ENCODE measurements around the gene TSEN2. TPM values are rescaled to one million over a fixed set of nuclear protein-coding genes. Genes with fewer than 3 reads are reported as not detected.
A peak's percentile ranks its signal among the peaks of the same experiment; 100 is the strongest.
"Not testable (repeated sequence)": the region's sequence is repeated elsewhere in the genome, so short reads cannot be mapped to it uniquely, and the experiment has no call there.

Gene TSEN2
- total RNA-seq, 1 experiment from 2014 or later = 22.0 TPM

DNA sequence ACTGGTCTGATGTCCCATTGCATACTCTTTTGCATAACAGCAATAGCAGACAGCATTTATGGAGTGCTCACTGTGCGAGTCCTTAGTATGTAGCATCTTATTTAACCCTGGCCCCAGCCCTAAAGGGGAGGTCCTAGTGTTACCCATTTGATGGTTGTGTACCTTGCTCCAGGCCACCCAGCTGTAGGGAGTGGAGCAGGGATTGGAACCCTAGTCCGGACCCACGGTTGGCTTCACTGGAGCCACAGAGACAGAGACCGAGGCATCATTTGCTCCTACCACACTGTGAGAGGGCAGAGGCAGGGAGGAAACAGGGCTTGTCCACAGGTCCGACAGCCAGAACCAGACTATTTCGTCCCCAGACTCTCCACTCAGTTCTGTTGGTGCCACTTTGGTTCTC is 16.0 kb upstream of the TSEN2 start:
- Histone ChIP-seq H3K27ac (ENCODE audit: low read length) (peak overlapping the region; percentile 69), H3K4me3 (ENCODE audit: low read depth in 2 of 2, low read length in 2 of 2) (no peak overlapping the region), H3K36me3 (ENCODE audit: control insufficient read depth, insufficient read depth, low read length) (no peaks in the 10 kb centered on the region), H3K4me1 (ENCODE audit: control insufficient read depth, insufficient read depth, low read length) (peaks cover 11% of the 10 kb centered on the region), H3K9me3 (ENCODE audit: control insufficient read depth, insufficient read depth, low read depth, low read length) (no peaks in the 10 kb centered on the region), H3K27me3 (ENCODE audit: control insufficient read depth, insufficient read depth, low read length) (no peaks in the 10 kb centered on the region)
- in situ Hi-C loops (cut with HindIII; ENCODE audit: low pct_unique_long_range_greater_than_20kb, low sequenced_read_pairs) = no loop called here
- no TSS peak for BruUV-seq (replicated peaks)
- POLR2A ChIA-PET = no interaction called here
- intact Hi-C loops (cut with micrococcal nuclease; ENCODE audit: unreplicated experiment) = no loop called here
- TF ChIP-seq, protein P1, sequence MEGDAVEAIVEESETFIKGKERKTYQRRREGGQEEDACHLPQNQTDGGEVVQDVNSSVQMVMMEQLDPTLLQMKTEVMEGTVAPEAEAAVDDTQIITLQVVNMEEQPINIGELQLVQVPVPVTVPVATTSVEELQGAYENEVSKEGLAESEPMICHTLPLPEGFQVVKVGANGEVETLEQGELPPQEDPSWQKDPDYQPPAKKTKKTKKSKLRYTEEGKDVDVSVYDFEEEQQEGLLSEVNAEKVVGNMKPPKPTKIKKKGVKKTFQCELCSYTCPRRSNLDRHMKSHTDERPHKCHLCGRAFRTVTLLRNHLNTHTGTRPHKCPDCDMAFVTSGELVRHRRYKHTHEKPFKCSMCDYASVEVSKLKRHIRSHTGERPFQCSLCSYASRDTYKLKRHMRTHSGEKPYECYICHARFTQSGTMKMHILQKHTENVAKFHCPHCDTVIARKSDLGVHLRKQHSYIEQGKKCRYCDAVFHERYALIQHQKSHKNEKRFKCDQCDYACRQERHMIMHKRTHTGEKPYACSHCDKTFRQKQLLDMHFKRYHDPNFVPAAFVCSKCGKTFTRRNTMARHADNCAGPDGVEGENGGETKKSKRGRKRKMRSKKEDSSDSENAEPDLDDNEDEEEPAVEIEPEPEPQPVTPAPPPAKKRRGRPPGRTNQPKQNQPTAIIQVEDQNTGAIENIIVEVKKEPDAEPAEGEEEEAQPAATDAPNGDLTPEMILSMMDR (IDR thresholded peaks at IDR 0.05) = no peak
- TF ChIP-seq TCF7L2 (IDR thresholded peaks at IDR 0.05; ENCODE audit: low read depth, low read length) (no peak), SIN3A (IDR thresholded peaks at IDR 0.05; ENCODE audit: borderline replicate concordance, insufficient read depth, low read depth, low read length) (no peak), POLR2AphosphoS5 (IDR thresholded peaks at IDR 0.05; ENCODE audit: low read depth, low read length) (no peak)
- TF ChIP-seq, protein P2, sequence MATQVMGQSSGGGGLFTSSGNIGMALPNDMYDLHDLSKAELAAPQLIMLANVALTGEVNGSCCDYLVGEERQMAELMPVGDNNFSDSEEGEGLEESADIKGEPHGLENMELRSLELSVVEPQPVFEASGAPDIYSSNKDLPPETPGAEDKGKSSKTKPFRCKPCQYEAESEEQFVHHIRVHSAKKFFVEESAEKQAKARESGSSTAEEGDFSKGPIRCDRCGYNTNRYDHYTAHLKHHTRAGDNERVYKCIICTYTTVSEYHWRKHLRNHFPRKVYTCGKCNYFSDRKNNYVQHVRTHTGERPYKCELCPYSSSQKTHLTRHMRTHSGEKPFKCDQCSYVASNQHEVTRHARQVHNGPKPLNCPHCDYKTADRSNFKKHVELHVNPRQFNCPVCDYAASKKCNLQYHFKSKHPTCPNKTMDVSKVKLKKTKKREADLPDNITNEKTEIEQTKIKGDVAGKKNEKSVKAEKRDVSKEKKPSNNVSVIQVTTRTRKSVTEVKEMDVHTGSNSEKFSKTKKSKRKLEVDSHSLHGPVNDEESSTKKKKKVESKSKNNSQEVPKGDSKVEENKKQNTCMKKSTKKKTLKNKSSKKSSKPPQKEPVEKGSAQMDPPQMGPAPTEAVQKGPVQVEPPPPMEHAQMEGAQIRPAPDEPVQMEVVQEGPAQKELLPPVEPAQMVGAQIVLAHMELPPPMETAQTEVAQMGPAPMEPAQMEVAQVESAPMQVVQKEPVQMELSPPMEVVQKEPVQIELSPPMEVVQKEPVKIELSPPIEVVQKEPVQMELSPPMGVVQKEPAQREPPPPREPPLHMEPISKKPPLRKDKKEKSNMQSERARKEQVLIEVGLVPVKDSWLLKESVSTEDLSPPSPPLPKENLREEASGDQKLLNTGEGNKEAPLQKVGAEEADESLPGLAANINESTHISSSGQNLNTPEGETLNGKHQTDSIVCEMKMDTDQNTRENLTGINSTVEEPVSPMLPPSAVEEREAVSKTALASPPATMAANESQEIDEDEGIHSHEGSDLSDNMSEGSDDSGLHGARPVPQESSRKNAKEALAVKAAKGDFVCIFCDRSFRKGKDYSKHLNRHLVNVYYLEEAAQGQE (IDR thresholded peaks at IDR 0.05; ENCODE audit: insufficient read depth in 1 of 2, low read depth in 2 of 2, low read length in 1 of 2) = no peak
- no peak for DNase-seq (ENCODE audit: low read depth, low spot score)
- CTCF ChIA-PET = interaction anchor here (0.6 kb wide), 1 partner anchor 11 kb away, joined by 4 read pairs; no protein-coding TSS in a partner anchor
- no peak for ATAC-seq

DNA sequence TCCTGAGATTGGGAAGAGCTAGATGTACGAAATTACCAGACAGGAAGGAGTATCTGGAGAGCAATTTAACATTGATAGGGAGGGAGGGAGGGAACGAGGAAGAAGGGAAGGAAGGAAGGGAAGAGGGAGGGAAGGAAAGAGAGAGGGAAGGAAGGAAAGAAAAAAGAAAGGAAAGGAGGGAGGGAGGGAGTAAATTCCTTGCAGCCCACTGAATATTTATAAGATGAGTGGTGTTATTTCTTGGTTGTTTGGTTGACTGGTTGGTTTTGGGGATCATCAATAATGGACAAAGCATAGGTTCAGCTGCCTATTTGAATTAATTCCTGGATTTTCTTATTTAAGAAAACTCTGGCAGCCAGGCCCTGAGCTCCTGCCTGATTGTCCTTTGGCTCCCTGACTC is 15.5 kb upstream of the TSEN2 start:
- Histone ChIP-seq H3K27me3 (ENCODE audit: control insufficient read depth, insufficient read depth, low read length) (no peaks in the 10 kb centered on the region), H3K9me3 (ENCODE audit: control insufficient read depth, insufficient read depth, low read depth, low read length) (no peaks in the 10 kb centered on the region), H3K4me1 (ENCODE audit: control insufficient read depth, insufficient read depth, low read length) (peaks cover 11% of the 10 kb centered on the region), H3K4me3 (ENCODE audit: low read depth in 2 of 2, low read length in 2 of 2) (no peak overlapping the region), H3K27ac (ENCODE audit: low read length) (peak overlapping the region; percentile 69; the same call in 1 of the 2 replicates), H3K36me3 (ENCODE audit: control insufficient read depth, insufficient read depth, low read length) (no peaks in the 10 kb centered on the region)
- TF ChIP-seq TCF7L2 (IDR thresholded peaks at IDR 0.05; ENCODE audit: low read depth, low read length) = no peak
- TF ChIP-seq SIN3A (IDR thresholded peaks at IDR 0.05; ENCODE audit: borderline replicate concordance, insufficient read depth, low read depth, low read length) = no peak
- TF ChIP-seq POLR2AphosphoS5 (IDR thresholded peaks at IDR 0.05; ENCODE audit: low read depth, low read length) = no peak
- TF ChIP-seq, protein P1 (IDR thresholded peaks at IDR 0.05) = no peak
- TF ChIP-seq, protein P2 (IDR thresholded peaks at IDR 0.05; ENCODE audit: insufficient read depth in 1 of 2, low read depth in 2 of 2, low read length in 1 of 2) = no peak
- POLR2A ChIA-PET = no interaction called here
- intact Hi-C loops (cut with micrococcal nuclease; ENCODE audit: unreplicated experiment) = no loop called here
- no peak for ATAC-seq
- in situ Hi-C loops (cut with HindIII; ENCODE audit: low pct_unique_long_range_greater_than_20kb, low sequenced_read_pairs) = no loop called here
- DNase-seq (ENCODE audit: low read depth, low spot score) = no peak
- CTCF ChIA-PET = interaction anchor here (0.6 kb wide), 1 partner anchor 11 kb away, joined by 4 read pairs; no protein-coding TSS in a partner anchor
- BruUV-seq (replicated peaks) = no TSS peak

DNA sequence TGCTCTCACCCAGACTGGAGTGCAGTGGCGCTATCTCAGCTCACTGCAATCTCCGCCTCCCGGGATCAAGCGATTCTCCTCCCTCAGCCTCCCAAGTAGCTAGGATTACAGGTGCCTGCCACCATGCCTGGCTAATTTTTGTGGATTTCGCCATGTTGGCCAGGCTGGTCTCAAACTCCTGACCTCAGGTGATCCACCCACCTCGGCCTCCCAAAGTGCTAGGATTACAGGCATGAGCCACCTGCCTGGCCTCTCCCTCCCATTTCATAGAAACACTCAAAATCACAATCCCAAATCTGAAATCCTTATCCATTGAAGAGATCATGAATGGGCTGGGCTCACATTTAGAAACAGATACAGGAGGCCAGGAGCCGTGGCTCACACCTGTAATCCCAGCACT is 15.1 kb upstream of the TSEN2 start:
- CTCF ChIA-PET; H3K9me3 ChIP-seq (ENCODE audit: control insufficient read depth, insufficient read depth, low read depth, low read length); in situ Hi-C loops (cut with HindIII; ENCODE audit: low pct_unique_long_range_greater_than_20kb, low sequenced_read_pairs); POLR2A ChIA-PET; H3K27me3 ChIP-seq (ENCODE audit: control insufficient read depth, insufficient read depth, low read length); H3K36me3 ChIP-seq (ENCODE audit: control insufficient read depth, insufficient read depth, low read length); ATAC-seq; H3K4me3 ChIP-seq (ENCODE audit: low read depth in 2 of 2, low read length in 2 of 2); intact Hi-C loops (cut with micrococcal nuclease; ENCODE audit: unreplicated experiment); DNase-seq (ENCODE audit: low read depth, low spot score); BruUV-seq (replicated peaks): not testable (repeated sequence)
- Histone ChIP-seq H3K27ac (ENCODE audit: low read length) (peak overlapping the region; percentile 62; the same call in 1 of the 2 replicates), H3K4me1 (ENCODE audit: control insufficient read depth, insufficient read depth, low read length) (peaks cover 11% of the 10 kb centered on the region)
